ENCODE data around the gene CFAP100. TPM values are rescaled to one million over a fixed set of nuclear protein-coding genes. Genes with fewer than 3 reads are reported as not detected.

Gene CFAP100
- total RNA-seq, 1 experiment from 2014 or later, result not detected

DNA sequence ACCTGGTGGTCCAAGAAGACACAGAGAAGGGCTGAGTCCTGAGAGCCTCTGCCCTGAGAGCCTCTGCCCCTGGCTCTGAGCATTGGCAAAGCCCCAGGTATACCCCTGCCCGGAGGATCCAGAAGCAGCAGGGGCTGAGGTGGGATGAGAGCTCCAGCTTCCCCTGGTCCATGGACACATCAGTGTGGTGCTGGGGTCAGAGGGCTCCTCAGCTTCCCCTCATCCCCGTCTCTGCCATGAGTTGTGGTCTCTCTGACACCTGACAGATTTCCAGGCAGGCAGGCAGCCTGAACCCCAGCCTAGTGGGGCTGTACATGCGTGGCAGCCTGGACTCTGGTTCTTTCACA is 34.0 kb upstream of the CFAP100 start:
- POLR2A ChIA-PET (ENCODE audit: unreplicated experiment), result no interaction called here
- H3K27me3 ChIP-seq (ENCODE audit: low read length), result peaks cover 25% of the 10 kb centered on the region
- H2AFZ ChIP-seq (ENCODE audit: low read length), result no peak overlapping the region

GRCh38 chr3:126361211-126361610 is 33.5 kb upstream of the CFAP100 start:
- Histone ChIP-seq H3K9ac (ENCODE audit: low read length) (no peak overlapping the region), H3K9me3 (ENCODE audit: low read length) (no peaks in the 10 kb centered on the region), H2AFZ (ENCODE audit: low read length) (no peak overlapping the region), H3K79me2 (ENCODE audit: low read length) (no peaks in the 10 kb centered on the region), H3F3A (ENCODE audit: low read length, unreplicated experiment) (no peaks in the 10 kb centered on the region), H3K4me1 (ENCODE audit: insufficient read depth, low read length) (peaks cover 3% of the 10 kb centered on the region; the same call in 1 of the 2 replicates), H3K4me3 (ENCODE audit: low read length) (no peak overlapping the region), H3K27ac (ENCODE audit: low read length) (no peak overlapping the region), H3K9me2 (replicated peaks; ENCODE audit: low read length) (no peaks in the 10 kb centered on the region), H4K20me1 (ENCODE audit: low read length) (no peaks in the 10 kb centered on the region), H3K27me3 (ENCODE audit: low read length) (peaks cover 20% of the 10 kb centered on the region), H3K4me2 (ENCODE audit: low read length) (no peak overlapping the region), H3K36me3 (ENCODE audit: low read depth, low read length) (no peaks in the 10 kb centered on the region)
- DNase-seq (no peak), ATAC-seq (no peak)
- TF ChIP-seq, protein P1, sequence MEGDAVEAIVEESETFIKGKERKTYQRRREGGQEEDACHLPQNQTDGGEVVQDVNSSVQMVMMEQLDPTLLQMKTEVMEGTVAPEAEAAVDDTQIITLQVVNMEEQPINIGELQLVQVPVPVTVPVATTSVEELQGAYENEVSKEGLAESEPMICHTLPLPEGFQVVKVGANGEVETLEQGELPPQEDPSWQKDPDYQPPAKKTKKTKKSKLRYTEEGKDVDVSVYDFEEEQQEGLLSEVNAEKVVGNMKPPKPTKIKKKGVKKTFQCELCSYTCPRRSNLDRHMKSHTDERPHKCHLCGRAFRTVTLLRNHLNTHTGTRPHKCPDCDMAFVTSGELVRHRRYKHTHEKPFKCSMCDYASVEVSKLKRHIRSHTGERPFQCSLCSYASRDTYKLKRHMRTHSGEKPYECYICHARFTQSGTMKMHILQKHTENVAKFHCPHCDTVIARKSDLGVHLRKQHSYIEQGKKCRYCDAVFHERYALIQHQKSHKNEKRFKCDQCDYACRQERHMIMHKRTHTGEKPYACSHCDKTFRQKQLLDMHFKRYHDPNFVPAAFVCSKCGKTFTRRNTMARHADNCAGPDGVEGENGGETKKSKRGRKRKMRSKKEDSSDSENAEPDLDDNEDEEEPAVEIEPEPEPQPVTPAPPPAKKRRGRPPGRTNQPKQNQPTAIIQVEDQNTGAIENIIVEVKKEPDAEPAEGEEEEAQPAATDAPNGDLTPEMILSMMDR (conservative IDR thresholded peaks at IDR 0.05; ENCODE audit: low read depth, low read length), result no peak
- TF ChIP-seq EZH2phosphoT487 (IDR thresholded peaks at IDR 0.05; ENCODE audit: borderline replicate concordance, low read length) (no peak), EZH2 (IDR thresholded peaks at IDR 0.05; ENCODE audit: low read length, unreplicated experiment) (no peak)
- no TSS peak for BruUV-seq (replicated peaks)
- POLR2A ChIA-PET (ENCODE audit: unreplicated experiment), result no interaction called here
- CTCF ChIA-PET, result no interaction called here
- intact Hi-C loops (cut with micrococcal nuclease), result no loop called here

More for the DNA sequence above, 34.0 kb upstream of the CFAP100 start:
- no peaks in the 10 kb centered on the region for H4K20me1 ChIP-seq (ENCODE audit: low read length)
- H3F3A ChIP-seq (ENCODE audit: low read length, unreplicated experiment), result no peaks in the 10 kb centered on the region
- H3K4me3 ChIP-seq (ENCODE audit: low read length), result no peak overlapping the region
- H3K4me1 ChIP-seq (ENCODE audit: insufficient read depth, low read length), result peaks cover 6% of the 10 kb centered on the region; the same call in 1 of the 2 replicates
- no peaks in the 10 kb centered on the region for H3K36me3 ChIP-seq (ENCODE audit: low read depth, low read length)
- H3K79me2 ChIP-seq (ENCODE audit: low read length), result no peaks in the 10 kb centered on the region
- H3K27ac ChIP-seq (ENCODE audit: low read length), result no peak overlapping the region
- intact Hi-C loops (cut with micrococcal nuclease), result no loop called here
- no peak overlapping the region for H3K9ac ChIP-seq (ENCODE audit: low read length)
- no peak for DNase-seq
- H3K9me3 ChIP-seq (ENCODE audit: low read length), result no peaks in the 10 kb centered on the region
- H3K9me2 ChIP-seq (replicated peaks; ENCODE audit: low read length), result no peaks in the 10 kb centered on the region
- TF ChIP-seq EZH2phosphoT487 (IDR thresholded peaks at IDR 0.05; ENCODE audit: borderline replicate concordance, low read length), result no peak
- TF ChIP-seq EZH2 (IDR thresholded peaks at IDR 0.05; ENCODE audit: low read length, unreplicated experiment), result no peak
- TF ChIP-seq, protein P1 (conservative IDR thresholded peaks at IDR 0.05; ENCODE audit: low read depth, low read length), result no peak
- no peak overlapping the region for H3K4me2 ChIP-seq (ENCODE audit: low read length)
- no TSS peak for BruUV-seq (replicated peaks)
- CTCF ChIA-PET, result no interaction called here
- ATAC-seq, result no peak

GRCh38 chr3:126364130-126364695 is 30.5 kb upstream of the CFAP100 start:
- Histone ChIP-seq H3K9me3 (ENCODE audit: low read length) (no peaks in the 10 kb centered on the region), H3K9ac (ENCODE audit: low read length) (no peak overlapping the region), H3K36me3 (ENCODE audit: low read depth, low read length) (no peaks in the 10 kb centered on the region), H2AFZ (ENCODE audit: low read length) (no peak overlapping the region), H3K9me2 (replicated peaks; ENCODE audit: low read length) (no peaks in the 10 kb centered on the region), H4K20me1 (ENCODE audit: low read length) (no peaks in the 10 kb centered on the region), H3K27ac (ENCODE audit: low read length) (no peak overlapping the region), H3K4me3 (ENCODE audit: low read length) (no peak overlapping the region), H3K79me2 (ENCODE audit: low read length) (no peaks in the 10 kb centered on the region), H3K4me1 (ENCODE audit: insufficient read depth, low read length) (no peaks in the 10 kb centered on the region), H3K4me2 (ENCODE audit: low read length) (no peak overlapping the region), H3F3A (ENCODE audit: low read length, unreplicated experiment) (no peaks in the 10 kb centered on the region), H3K27me3 (ENCODE audit: low read length) (no peaks in the 10 kb centered on the region)
- ATAC-seq (no peak), DNase-seq (no peak)
- TF ChIP-seq EZH2phosphoT487 (IDR thresholded peaks at IDR 0.05; ENCODE audit: borderline replicate concordance, low read length) (no peak), EZH2 (IDR thresholded peaks at IDR 0.05; ENCODE audit: low read length, unreplicated experiment) (no peak)
- TF ChIP-seq, protein P1 (conservative IDR thresholded peaks at IDR 0.05; ENCODE audit: low read depth, low read length), result no peak
- intact Hi-C loops (cut with micrococcal nuclease), result no loop called here
- no TSS peak for BruUV-seq (replicated peaks)
- ChIA-PET POLR2A (ENCODE audit: unreplicated experiment) (no interaction called here), CTCF (no interaction called here)

Data from PC-3 (cell line).